Activated CD4-positive, alpha-beta memory T cell treated with anti-CD3 and anti-CD28 coated beads for 36 hours (primary cell): Measurements from ENCODE around the gene MDM2. TPM values are rescaled to one million over a fixed set of nuclear protein-coding genes. Genes with fewer than 3 reads are reported as not detected.
A peak's percentile ranks its signal among the peaks of the same experiment; 100 is the strongest.
"Not testable (repeated sequence)": the region's sequence is repeated elsewhere in the genome, so short reads cannot be mapped to it uniquely, and the experiment has no call there.

Source experiments
- CTCF ChIA-PET: fragments of 350-600 bp; sonication (Branson Sonifier 250); formaldehyde crosslinking; loops from one replicate; lab custom pipeline; 2021; ENCODE audit warnings: antibody characterized with exemption, inconsistent platforms; lab: Charles Lee
- POLR2A ChIA-PET: fragments of 350-600 bp; sonication (Branson Sonifier 250); formaldehyde crosslinking; loops from one replicate; lab custom pipeline; 2021; ENCODE audit warnings: antibody characterized with exemption; lab: Charles Lee
- DNase-seq: peaks from one replicate; pipeline ENCODE4 v3.0.0-alpha.2; 2020
- H3K27ac Mint-ChIP-seq: one replicate; pipeline ENCODE4 v1.8.0; 2021; ENCODE audit warnings: mixed read lengths
- H3K27me3 Mint-ChIP-seq: one replicate; pipeline ENCODE4 v1.8.0; 2021; ENCODE audit warnings: mixed read lengths
- H3K36me3 Mint-ChIP-seq: one replicate; pipeline ENCODE4 v1.8.0; 2021; ENCODE audit warnings: mixed read lengths
- H3K4me1 Mint-ChIP-seq: one replicate; pipeline ENCODE4 v1.8.0; 2021; ENCODE audit warnings: low read depth, mixed read lengths
- H3K4me3 Mint-ChIP-seq: one replicate; pipeline ENCODE4 v1.8.0; 2021; ENCODE audit warnings: mild to moderate bottlenecking, mixed read lengths
- H3K9me3 Mint-ChIP-seq: one replicate; pipeline ENCODE4 v1.8.0; 2021; ENCODE audit warnings: mixed read lengths
- intact Hi-C: fragments of 100-400 bp; cut with micrococcal nuclease; formaldehyde crosslinking; loops from one replicate; pipeline ENCODE4 v1.15.1; 2023
- total RNA-seq, 2 experiments: library from RNA; stranded (reverse); gene quantifications; one replicate each; pipeline ENCODE4 v1.2.3, GENCODE V29; 2021

The MDM2 gene
- total RNA-seq, 2 experiments from 2014 or later, result 125 to 136 TPM

GRCh38 chr12:68808388-68809189 is 612 bp downstream of the MDM2 start:
- ChIA-PET CTCF (interaction anchor here (0.6 to 3.2 kb wide), 12 partner anchors 9 to 585 kb away, joined by 3 to 29 read pairs (median 4); partner anchors contain the start of gene SLC35E3), POLR2A (interaction anchor here (0.8 to 2.1 kb wide), 7 partner anchors 8 to 444 kb away, joined by 3 to 20 read pairs (median 5); partner anchors contain the start of genes RAP1B and SLC35E3)
- Mint-ChIP-seq H3K36me3 (peaks cover 40% of the 10 kb centered on the region), H3K4me3 (peak overlapping the region; percentile 93), H3K4me1 (peaks cover 36% of the 10 kb centered on the region), H3K27ac (peak overlapping the region; percentile 99), H3K9me3 (no peaks in the 10 kb centered on the region), H3K27me3 (no peaks in the 10 kb centered on the region)
- DNase-seq, result peak; percentile 86
- intact Hi-C loops, result loop anchor here (1.0 to 10.0 kb wide), 7 partner anchors 19 to 1174 kb away; partner anchors contain the start of genes MDM1 and NUP107

GRCh38 chr12:68809190-68810026 is 1.4 kb downstream of the MDM2 start:
- POLR2A ChIA-PET, result interaction anchor here (1.0 to 1.9 kb wide), 3 partner anchors 8 to 198 kb away, joined by 4 to 6 read pairs (median 5); partner anchors contain the start of gene RAP1B
- peaks cover 42% of the 10 kb centered on the region for H3K4me1 Mint-ChIP-seq

GRCh38 chr12:68810027-68810389 is 2.0 kb downstream of the MDM2 start:
- Mint-ChIP-seq H3K36me3 (peaks cover 49% of the 10 kb centered on the region), H3K4me1 (peaks cover 48% of the 10 kb centered on the region), H3K4me3 (peak overlapping the region; percentile 93), H3K27ac (peak overlapping the region; percentile 51)
- DNase-seq, H3K9me3 Mint-ChIP-seq, POLR2A ChIA-PET, intact Hi-C loops, H3K27me3 Mint-ChIP-seq, CTCF ChIA-PET: not testable (repeated sequence)

More at GRCh38 chr12:68809190-68810026, 1.4 kb downstream of the MDM2 start:
- Mint-ChIP-seq H3K27me3 (no peaks in the 10 kb centered on the region), H3K4me3 (peak overlapping the region; percentile 93), H3K36me3 (peaks cover 43% of the 10 kb centered on the region), H3K9me3 (no peaks in the 10 kb centered on the region), H3K27ac (peak overlapping the region; percentile 99)
- intact Hi-C loops, result loop anchor here (2.0 to 10.0 kb wide), 4 partner anchors 123 to 1175 kb away; partner anchors contain the start of gene NUP107
- DNase-seq, result no peak
- CTCF ChIA-PET, result interaction anchor here (0.7 to 3.2 kb wide), 6 partner anchors 8 to 450 kb away, joined by 3 to 29 read pairs (median 10); partner anchors contain the start of gene SLC35E3

- H3K27ac Mint-ChIP-seq, result peak overlapping the region; percentile 52
- H3K36me3 Mint-ChIP-seq, result peaks cover 53% of the 10 kb centered on the region
- DNase-seq, intact Hi-C loops, H3K27me3 Mint-ChIP-seq, H3K9me3 Mint-ChIP-seq, H3K4me3 Mint-ChIP-seq: not testable (repeated sequence)
- POLR2A ChIA-PET, result interaction anchor here (0.9 to 1.3 kb wide), 2 partner anchors 15 to 65 kb away, joined by 3 to 4 read pairs; partner anchors contain the start of gene SLC35E3
- peaks cover 50% of the 10 kb centered on the region for H3K4me1 Mint-ChIP-seq
- CTCF ChIA-PET, result interaction anchor here (4.6 kb wide), 1 partner anchor 19 kb away, joined by 20 read pairs; no protein-coding TSS in a partner anchor
Measured at GRCh38 chr12:68811573-68811972, 3.6 kb downstream of the MDM2 start.

GRCh38 chr12:68812553-68813241 is 4.7 kb downstream of the MDM2 start:
- peaks cover 45% of the 10 kb centered on the region for H3K4me1 Mint-ChIP-seq
- no peak for DNase-seq
- H3K9me3 Mint-ChIP-seq, result no peaks in the 10 kb centered on the region
- ChIA-PET CTCF (interaction anchor here (0.7 to 4.6 kb wide), 3 partner anchors 11 to 443 kb away, joined by 3 to 20 read pairs (median 3); no protein-coding TSS in a partner anchor), POLR2A (interaction anchor here (0.7 to 1.3 kb wide), 4 partner anchors 16 to 148 kb away, joined by 3 to 4 read pairs (median 4); partner anchors contain the start of gene SLC35E3)
- no peak overlapping the region for H3K4me3 Mint-ChIP-seq
- intact Hi-C loops, result no loop called here
- H3K27ac Mint-ChIP-seq, result peak overlapping the region; percentile 10
- H3K36me3 Mint-ChIP-seq, result peaks cover 59% of the 10 kb centered on the region
- no peaks in the 10 kb centered on the region for H3K27me3 Mint-ChIP-seq

GRCh38 chr12:68813242-68813593 is 5.2 kb downstream of the MDM2 start:
- Mint-ChIP-seq H3K9me3 (no peaks in the 10 kb centered on the region), H3K4me3 (no peak overlapping the region), H3K27me3 (no peaks in the 10 kb centered on the region), H3K4me1 (peaks cover 45% of the 10 kb centered on the region), H3K27ac (peak overlapping the region; percentile 10), H3K36me3 (peaks cover 57% of the 10 kb centered on the region)
- CTCF ChIA-PET, result interaction anchor here (4.6 kb wide), 1 partner anchor 17 kb away, joined by 20 read pairs; no protein-coding TSS in a partner anchor
- DNase-seq, result no peak
- POLR2A ChIA-PET, result interaction anchor here (0.6 to 0.7 kb wide), 2 partner anchors 14 to 147 kb away, joined by 3 read pairs; no protein-coding TSS in a partner anchor
- intact Hi-C loops, result no loop called here

GRCh38 chr12:68814490-68815231 is 6.7 kb downstream of the MDM2 start:
- Mint-ChIP-seq H3K27ac (no peak overlapping the region), H3K27me3 (no peaks in the 10 kb centered on the region), H3K9me3 (no peaks in the 10 kb centered on the region), H3K36me3 (peaks cover 53% of the 10 kb centered on the region), H3K4me3 (no peak overlapping the region), H3K4me1 (peaks cover 51% of the 10 kb centered on the region)
- intact Hi-C loops, result no loop called here
- ChIA-PET POLR2A (no interaction called here), CTCF (interaction anchor here (1.3 to 4.6 kb wide), 2 partner anchors 14 to 16 kb away, joined by 4 to 20 read pairs; no protein-coding TSS in a partner anchor)
- DNase-seq, result no peak

GRCh38 chr12:68815232-68815927 is 7.4 kb downstream of the MDM2 start:
- intact Hi-C loops, result no loop called here
- POLR2A ChIA-PET, result no interaction called here
- H3K9me3 Mint-ChIP-seq, result no peaks in the 10 kb centered on the region
- H3K4me3 Mint-ChIP-seq, result no peak overlapping the region
- CTCF ChIA-PET, result interaction anchor here (0.6 to 4.6 kb wide), 2 partner anchors 14 to 15 kb away, joined by 4 to 20 read pairs; no protein-coding TSS in a partner anchor
- H3K4me1 Mint-ChIP-seq, result peaks cover 49% of the 10 kb centered on the region
- no peaks in the 10 kb centered on the region for H3K27me3 Mint-ChIP-seq
- H3K27ac Mint-ChIP-seq, result no peak overlapping the region
- no peak for DNase-seq
- peaks cover 53% of the 10 kb centered on the region for H3K36me3 Mint-ChIP-seq

- ChIA-PET CTCF (interaction anchor here (0.6 to 2.4 kb wide), 2 partner anchors 13 to 14 kb away, joined by 4 to 14 read pairs; no protein-coding TSS in a partner anchor), POLR2A (interaction anchor here (0.6 to 1.2 kb wide), 2 partner anchors 7 to 21 kb away, joined by 5 to 6 read pairs; no protein-coding TSS in a partner anchor)
- DNase-seq, result no peak
- Mint-ChIP-seq H3K4me3 (no peak overlapping the region), H3K27ac (no peak overlapping the region), H3K9me3 (no peaks in the 10 kb centered on the region), H3K27me3 (no peaks in the 10 kb centered on the region), H3K4me1 (peaks cover 47% of the 10 kb centered on the region), H3K36me3 (peaks cover 53% of the 10 kb centered on the region)
- intact Hi-C loops, result no loop called here
Measured at GRCh38 chr12:68815928-68816800, 8.2 kb downstream of the MDM2 start.
